ENCODE data around the gene PFDN4. TPM values are rescaled to one million over a fixed set of nuclear protein-coding genes. Genes with fewer than 3 reads are reported as not detected.

Gene PFDN4
- total and polyA plus RNA-seq, 8 donors = 16.7 to 65.6 (median 47.5) TPM

DNA sequence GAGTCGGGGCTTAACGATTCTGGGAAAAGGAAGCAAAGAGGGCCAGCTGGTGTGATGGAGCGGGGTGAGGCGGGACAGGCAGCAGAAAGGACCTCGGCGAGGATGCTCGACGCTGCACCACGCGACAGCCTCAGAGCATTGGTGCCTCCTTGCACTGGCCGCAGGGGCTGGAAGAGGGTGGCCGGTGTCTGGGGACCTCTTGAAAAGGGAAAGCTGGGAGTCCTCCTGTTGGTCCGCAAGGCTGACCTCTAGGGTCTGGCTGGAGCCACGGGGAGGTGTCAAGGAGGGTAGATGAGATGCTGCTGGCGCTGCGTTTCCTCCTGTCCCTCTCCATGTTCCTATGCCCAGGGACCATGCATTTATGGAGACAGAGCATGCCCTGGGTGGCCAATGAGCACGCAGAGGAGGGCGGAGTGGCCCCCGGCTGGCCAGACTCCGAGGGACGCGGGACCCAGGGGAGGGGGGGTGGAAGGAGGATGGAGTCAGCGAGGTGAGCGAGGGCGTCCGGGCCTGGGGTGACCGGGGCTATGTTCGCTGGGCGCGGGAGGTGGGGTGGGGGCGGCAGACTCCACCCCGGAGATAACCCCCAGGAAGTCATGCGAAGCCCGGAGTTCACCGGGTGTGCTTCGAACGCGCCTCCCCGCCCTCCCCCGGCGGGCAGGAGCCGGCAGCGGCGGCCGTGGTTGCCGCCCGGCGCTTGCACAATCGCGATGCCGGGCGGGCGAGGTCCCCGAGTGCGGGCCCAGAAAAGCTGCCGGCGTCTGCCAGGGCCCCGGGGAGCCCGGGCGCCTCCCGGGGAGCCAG is 34.0 kb upstream of the PFDN4 start, which contains the start of gene CYP24A1:
Gene CYP24A1, minus strand, starts transcription at position 334 of the 804 bp plus-strand sequence. CDS start 407 bp downstream, outside the sequence.
- Histone ChIP-seq H3K4me3 (peak within 1 kb of the TSS in 1 of 2 donors; percentile 22), H3K4me1 (peaks cover 11 to 26% of the 10 kb centered on the region in 2 donors), H3K27ac (no peak within 1 kb of the TSS), H3K36me3 (no peaks in the 10 kb centered on the region), H3K27me3 (peaks cover 56 to 100% of the 10 kb centered on the region in 2 donors), H3K9me3 (no peaks in the 10 kb centered on the region)
- intact Hi-C loops (cut with DNase I) = no loop called here
- no peak for TF ChIP-seq CTCF (IDR thresholded peaks at IDR 0.05)
- DNase-seq (peak in 1 of 4 donors; percentile 88), ATAC-seq (peak; percentile 83)

GRCh38 chr20:54174457-54175175 is 33.3 kb upstream of the PFDN4 start:
- peak overlapping the region in 1 of 2 donors; percentile 22 for H3K4me3 ChIP-seq
- peak; percentile 17 for ATAC-seq
- intact Hi-C loops (cut with DNase I) = no loop called here

GRCh38 chr20:54176610-54177009 is 31.3 kb upstream of the PFDN4 start:
- Histone ChIP-seq H3K9me3 (no peaks in the 10 kb centered on the region), H3K27ac (no peak overlapping the region), H3K4me3 (no peak overlapping the region), H3K36me3 (no peaks in the 10 kb centered on the region), H3K27me3 (peaks cover 38 to 82% of the 10 kb centered on the region in 2 donors), H3K4me1 (peaks cover 11 to 26% of the 10 kb centered on the region in 2 donors)
- no peak for ATAC-seq
- intact Hi-C loops (cut with DNase I) = no loop called here
- TF ChIP-seq CTCF (IDR thresholded peaks at IDR 0.05) = no peak
- DNase-seq = no peak

More at GRCh38 chr20:54174457-54175175, 33.3 kb upstream of the PFDN4 start:
- TF ChIP-seq CTCF (IDR thresholded peaks at IDR 0.05) = no peak
- H3K27me3 ChIP-seq = peaks cover 52 to 96% of the 10 kb centered on the region in 2 donors
- peaks cover 11 to 26% of the 10 kb centered on the region in 2 donors for H3K4me1 ChIP-seq
- no peak overlapping the region for H3K27ac ChIP-seq
- H3K36me3 ChIP-seq = no peaks in the 10 kb centered on the region
- no peaks in the 10 kb centered on the region for H3K9me3 ChIP-seq
- no peak for DNase-seq

GRCh38 chr20:54177378-54177777 is 30.5 kb upstream of the PFDN4 start:
- Histone ChIP-seq H3K4me3 (no peak overlapping the region), H3K9me3 (no peaks in the 10 kb centered on the region), H3K36me3 (no peaks in the 10 kb centered on the region), H3K27ac (no peak overlapping the region), H3K27me3 (peaks cover 32 to 79% of the 10 kb centered on the region in 2 donors), H3K4me1 (peaks cover 11 to 26% of the 10 kb centered on the region in 2 donors)
- TF ChIP-seq CTCF (IDR thresholded peaks at IDR 0.05) = no peak
- DNase-seq (no peak), ATAC-seq (no peak)
- intact Hi-C loops (cut with DNase I) = no loop called here

GRCh38 chr20:54178256-54178655 is 29.6 kb upstream of the PFDN4 start:
- intact Hi-C loops (cut with DNase I) = no loop called here
- H3K36me3 ChIP-seq = no peaks in the 10 kb centered on the region
- H3K4me3 ChIP-seq = no peak overlapping the region
- no peak for ATAC-seq
- H3K27ac ChIP-seq = no peak overlapping the region
- H3K9me3 ChIP-seq = no peaks in the 10 kb centered on the region
- peaks cover 11 to 19% of the 10 kb centered on the region in 2 donors for H3K4me1 ChIP-seq
- H3K27me3 ChIP-seq = peaks cover 23 to 70% of the 10 kb centered on the region in 2 donors
- no peak for DNase-seq
- TF ChIP-seq CTCF (IDR thresholded peaks at IDR 0.05) = no peak
